ENCODE measurements around the gene SLC5A10. TPM values are rescaled to one million over a fixed set of nuclear protein-coding genes. Genes with fewer than 3 reads are reported as not detected.

The SLC5A10 gene
- polyA plus RNA-seq (2013, experiment 1 of 2), result 0.05 TPM
- not detected for polyA plus RNA-seq (2013, experiment 2 of 2)

GRCh38 chr17:18951941-18952842 lies at the start of gene SLC5A10:
Gene SLC5A10, plus strand, starts transcription at chr17:18952165. Its CDS starts 41 bp downstream, at chr17:18952206.
- no peaks in the 10 kb centered on the region for H3K27me3 ChIP-seq (ENCODE audit: insufficient read depth, low read length)
- H3K9ac ChIP-seq (ENCODE audit: low read depth, low read length), result no peak within 1 kb of the TSS
- no peak within 1 kb of the TSS for H3K27ac ChIP-seq (ENCODE audit: low read depth, low read length)
- no peaks in the 10 kb centered on the region for H3K4me1 ChIP-seq (ENCODE audit: insufficient read depth, low read length)
- H3K9me3 ChIP-seq (ENCODE audit: insufficient read depth, low read depth, low read length), result no peaks in the 10 kb centered on the region
- H3K4me3 ChIP-seq (ENCODE audit: low read length), result no peak within 1 kb of the TSS
- no peaks in the 10 kb centered on the region for H3K36me3 ChIP-seq (ENCODE audit: insufficient read depth, low read length)
- 89% methylated on average over 17 of the region's 17 CpGs for WGBS

- H3K27ac ChIP-seq (ENCODE audit: low read depth, low read length), result no peak overlapping the region
- peaks cover 50% of the 10 kb centered on the region for H3K36me3 ChIP-seq (ENCODE audit: insufficient read depth, low read length)
- no peaks in the 10 kb centered on the region for H3K27me3 ChIP-seq (ENCODE audit: insufficient read depth, low read length)
- no peaks in the 10 kb centered on the region for H3K4me1 ChIP-seq (ENCODE audit: insufficient read depth, low read length)
- WGBS, result 96% methylated on average over 5 of the region's 5 CpGs
- no peak overlapping the region for H3K9ac ChIP-seq (ENCODE audit: low read depth, low read length)
- H3K4me3 ChIP-seq (ENCODE audit: low read length), result no peak overlapping the region
- H3K9me3 ChIP-seq (ENCODE audit: insufficient read depth, low read depth, low read length), result no peaks in the 10 kb centered on the region
These were observed 47.5 kb upstream of the SLC5A10 start for GRCh38 chr17:18904482-18904881.

- H3K9ac ChIP-seq (ENCODE audit: low read depth, low read length), result no peak overlapping the region
- H3K27ac ChIP-seq (ENCODE audit: low read depth, low read length), result no peak overlapping the region
- H3K4me3 ChIP-seq (ENCODE audit: low read length), result no peak overlapping the region
- no peaks in the 10 kb centered on the region for H3K9me3 ChIP-seq (ENCODE audit: insufficient read depth, low read depth, low read length)
- H3K27me3 ChIP-seq (ENCODE audit: insufficient read depth, low read length), result no peaks in the 10 kb centered on the region
- peaks cover 51% of the 10 kb centered on the region for H3K36me3 ChIP-seq (ENCODE audit: insufficient read depth, low read length)
- no peaks in the 10 kb centered on the region for H3K4me1 ChIP-seq (ENCODE audit: insufficient read depth, low read length)
- 97% methylated on average over 5 of the region's 5 CpGs for WGBS
These were observed 46.7 kb upstream of the SLC5A10 start for GRCh38 chr17:18905226-18905625.

GRCh38 chr17:18910326-18910725 lies 41.6 kb upstream of the SLC5A10 start:
- Histone ChIP-seq H3K27me3 (ENCODE audit: insufficient read depth, low read length) (no peaks in the 10 kb centered on the region), H3K4me1 (ENCODE audit: insufficient read depth, low read length) (no peaks in the 10 kb centered on the region), H3K9ac (ENCODE audit: low read depth, low read length) (no peak overlapping the region), H3K36me3 (ENCODE audit: insufficient read depth, low read length) (peaks cover 60% of the 10 kb centered on the region), H3K27ac (ENCODE audit: low read depth, low read length) (no peak overlapping the region), H3K4me3 (ENCODE audit: low read length) (no peak overlapping the region), H3K9me3 (ENCODE audit: insufficient read depth, low read depth, low read length) (no peaks in the 10 kb centered on the region)
- 93% methylated on average over 5 of the region's 5 CpGs for WGBS

- no peaks in the 10 kb centered on the region for H3K4me1 ChIP-seq (ENCODE audit: insufficient read depth, low read length)
- no peak overlapping the region for H3K9ac ChIP-seq (ENCODE audit: low read depth, low read length)
- H3K36me3 ChIP-seq (ENCODE audit: insufficient read depth, low read length), result peaks cover 64% of the 10 kb centered on the region
- H3K9me3 ChIP-seq (ENCODE audit: insufficient read depth, low read depth, low read length), result no peaks in the 10 kb centered on the region
- 96% methylated on average over 6 of the region's 6 CpGs for whole genome bisulfite sequencing
- H3K27me3 ChIP-seq (ENCODE audit: insufficient read depth, low read length), result no peaks in the 10 kb centered on the region
- no peak overlapping the region for H3K4me3 ChIP-seq (ENCODE audit: low read length)
- H3K27ac ChIP-seq (ENCODE audit: low read depth, low read length), result no peak overlapping the region
These were observed 41.1 kb upstream of the SLC5A10 start for GRCh38 chr17:18910881-18911280.

- Histone ChIP-seq H3K4me1 (ENCODE audit: insufficient read depth, low read length) (no peaks in the 10 kb centered on the region), H3K4me3 (ENCODE audit: low read length) (no peak overlapping the region), H3K36me3 (ENCODE audit: insufficient read depth, low read length) (peaks cover 51% of the 10 kb centered on the region), H3K9me3 (ENCODE audit: insufficient read depth, low read depth, low read length) (no peaks in the 10 kb centered on the region), H3K9ac (ENCODE audit: low read depth, low read length) (no peak overlapping the region), H3K27me3 (ENCODE audit: insufficient read depth, low read length) (no peaks in the 10 kb centered on the region), H3K27ac (ENCODE audit: low read depth, low read length) (no peak overlapping the region)
- 82% methylated on average over 3 of the region's 5 CpGs for WGBS
These were observed 35.0 kb upstream of the SLC5A10 start for GRCh38 chr17:18916816-18917500.

- no peaks in the 10 kb centered on the region for H3K9me3 ChIP-seq (ENCODE audit: insufficient read depth, low read depth, low read length)
- H3K4me1 ChIP-seq (ENCODE audit: insufficient read depth, low read length), result no peaks in the 10 kb centered on the region
- H3K27me3 ChIP-seq (ENCODE audit: insufficient read depth, low read length), result no peaks in the 10 kb centered on the region
- 96% methylated on average over 10 of the region's 11 CpGs for WGBS
- peaks cover 45% of the 10 kb centered on the region for H3K36me3 ChIP-seq (ENCODE audit: insufficient read depth, low read length)
- no peak overlapping the region for H3K9ac ChIP-seq (ENCODE audit: low read depth, low read length)
- H3K4me3 ChIP-seq (ENCODE audit: low read length), result no peak overlapping the region
- H3K27ac ChIP-seq (ENCODE audit: low read depth, low read length), result no peak overlapping the region
These were observed 34.4 kb upstream of the SLC5A10 start for GRCh38 chr17:18917506-18918032.

- WGBS, result 85% methylated on average over 6 of the region's 6 CpGs
- Histone ChIP-seq H3K9me3 (ENCODE audit: insufficient read depth, low read depth, low read length) (no peaks in the 10 kb centered on the region), H3K4me1 (ENCODE audit: insufficient read depth, low read length) (no peaks in the 10 kb centered on the region), H3K36me3 (ENCODE audit: insufficient read depth, low read length) (peaks cover 44% of the 10 kb centered on the region), H3K27ac (ENCODE audit: low read depth, low read length) (no peak overlapping the region), H3K4me3 (ENCODE audit: low read length) (no peak overlapping the region), H3K9ac (ENCODE audit: low read depth, low read length) (no peak overlapping the region), H3K27me3 (ENCODE audit: insufficient read depth, low read length) (no peaks in the 10 kb centered on the region)
These were observed 32.0 kb upstream of the SLC5A10 start for GRCh38 chr17:18919963-18920362.

GRCh38 chr17:18920911-18921441 lies 31.0 kb upstream of the SLC5A10 start:
- 92% methylated on average over 6 of the region's 6 CpGs for WGBS
- Histone ChIP-seq H3K27me3 (ENCODE audit: insufficient read depth, low read length) (no peaks in the 10 kb centered on the region), H3K4me3 (ENCODE audit: low read length) (no peak overlapping the region), H3K27ac (ENCODE audit: low read depth, low read length) (0 out of 2 replicates have a peak overlapping the region, but pooled peaks have one; percentile 18), H3K9ac (ENCODE audit: low read depth, low read length) (no peak overlapping the region), H3K4me1 (ENCODE audit: insufficient read depth, low read length) (peaks cover 5% of the 10 kb centered on the region; the same call in 1 of the 2 replicates), H3K9me3 (ENCODE audit: insufficient read depth, low read depth, low read length) (no peaks in the 10 kb centered on the region), H3K36me3 (ENCODE audit: insufficient read depth, low read length) (peaks cover 38% of the 10 kb centered on the region)

GRCh38 chr17:18921485-18921884 lies 30.5 kb upstream of the SLC5A10 start:
- H3K27me3 ChIP-seq (ENCODE audit: insufficient read depth, low read length), result no peaks in the 10 kb centered on the region
- no peak overlapping the region for H3K9ac ChIP-seq (ENCODE audit: low read depth, low read length)
- H3K4me3 ChIP-seq (ENCODE audit: low read length), result no peak overlapping the region
- no peaks in the 10 kb centered on the region for H3K9me3 ChIP-seq (ENCODE audit: insufficient read depth, low read depth, low read length)
- peaks cover 5% of the 10 kb centered on the region; the same call in 1 of the 2 replicates for H3K4me1 ChIP-seq (ENCODE audit: insufficient read depth, low read length)
- WGBS, result 88% methylated on average over 2 of the region's 2 CpGs
- 0 out of 2 replicates have a peak overlapping the region, but pooled peaks have one; percentile 18 for H3K27ac ChIP-seq (ENCODE audit: low read depth, low read length)
- H3K36me3 ChIP-seq (ENCODE audit: insufficient read depth, low read length), result peaks cover 34% of the 10 kb centered on the region

Data from HUES64 (cell line).